PC-9 (cell line): ENCODE results near the gene CCL11. TPM values are rescaled to one million over a fixed set of nuclear protein-coding genes. Genes with fewer than 3 reads are reported as not detected.

Experiments used
- BruUV-seq: library from RNA; stranded (reverse); fragments of 400-500 nt; replicated peaks from 2 replicates; lab custom pipeline; 2021; lab: Mats Ljungman, UMichigan
- CTCF ChIA-PET: fragments of 300-600 bp; sonication (Branson Sonifier 250); formaldehyde crosslinking; loops from one replicate; lab custom pipeline; 2022; ENCODE audit warnings: antibody characterized with exemption; lab: Charles Lee
- POLR2A ChIA-PET: fragments of 300-600 bp; sonication (Branson Sonifier 250); formaldehyde crosslinking; loops from one replicate; lab custom pipeline; 2022; ENCODE audit warnings: antibody characterized with exemption; ENCODE audit not compliant: unreplicated experiment; lab: Charles Lee
- DNase-seq, 2 experiments: peaks; one replicate each; pipeline versions ENCODE4 v3.0.0 to v3.0.0-alpha.2; 2015 to 2022; ENCODE audit warnings: mixed read lengths in 1 of 2
- H2AFZ ChIP-seq: fragments of 200-600 bp; sonication (generic); 2 replicates; pipeline ENCODE4 v1.8.1; 2017; ENCODE audit warnings: antibody characterized with exemption
- H3F3A ChIP-seq: fragments of 200-600 bp; sonication (generic); 2 replicates; pipeline ENCODE4 v1.8.1; 2017; ENCODE audit warnings: antibody characterized with exemption, mild to moderate bottlenecking, low read depth; ENCODE audit not compliant: insufficient read depth
- H3K27ac ChIP-seq: fragments of 200-600 bp; sonication (generic); 2 replicates; pipeline ENCODE4 v1.6.1; 2016; ENCODE audit warnings: mixed run types
- H3K27me3 ChIP-seq: fragments of 200-600 bp; sonication (generic); 2 replicates; pipeline ENCODE4 v1.6.1; 2016; ENCODE audit warnings: low read depth, mixed run types; ENCODE audit not compliant: insufficient read depth
- H3K36me3 ChIP-seq: fragments of 200-600 bp; sonication (generic); 2 replicates; pipeline ENCODE4 v1.6.1; 2016; ENCODE audit warnings: low read depth, mixed run types
- H3K4me1 ChIP-seq: fragments of 200-600 bp; sonication (generic); replicated peaks from 2 replicates; pipeline ENCODE4 v1.6.1; 2016; ENCODE audit warnings: mixed run types; ENCODE audit not compliant: insufficient read depth
- H3K4me2 ChIP-seq: fragments of 200-600 bp; sonication (generic); 2 replicates; pipeline ENCODE4 v1.6.1; 2017; ENCODE audit warnings: mixed run types
- H3K4me3 ChIP-seq: fragments of 200-600 bp; sonication (generic); 2 replicates; pipeline ENCODE4 v1.6.1; 2016; ENCODE audit warnings: mixed run types
- H3K79me2 ChIP-seq: fragments of 200-600 bp; sonication (generic); 2 replicates; pipeline ENCODE4 v1.6.1; 2017; ENCODE audit warnings: low read depth, mixed run types
- H3K9me2 ChIP-seq: fragments of 200-600 bp; sonication (generic); 2 replicates; pipeline ENCODE4 v1.8.1; 2017; ENCODE audit warnings: mild to moderate bottlenecking; ENCODE audit not compliant: insufficient read depth
- H3K9me3 ChIP-seq: fragments of 200-600 bp; sonication (generic); 2 replicates; pipeline ENCODE4 v1.8.1; 2016; ENCODE audit warnings: low read depth; ENCODE audit not compliant: insufficient read depth
- H4K20me1 ChIP-seq: fragments of 200-600 bp; sonication (generic); 2 replicates; pipeline ENCODE4 v1.8.1; 2017; ENCODE audit not compliant: insufficient read depth
- EZH2 ChIP-seq: fragments of 200-600 bp; sonication (generic); IDR thresholded peaks from 2 replicates; pipeline ENCODE4 v1.8.0; 2017; ENCODE audit warnings: antibody characterized with exemption, low read depth
- intact Hi-C: fragments of 100-400 bp; cut with micrococcal nuclease; formaldehyde crosslinking; loops from one replicate; pipeline ENCODE4 v1.10.0; 2022; ENCODE audit not compliant: unreplicated experiment
- total RNA-seq: library from RNA; stranded (reverse); gene quantifications from 2 replicates; pipeline ENCODE4 v1.2.3, GENCODE V29; 2021
- TF ChIP-seq, protein P1 (sequence below): fragments of 200-600 bp; sonication (generic); conservative IDR thresholded peaks from 2 replicates; pipeline ENCODE4 v1.6.1; 2017; ENCODE audit warnings: mixed run types, antibody characterized with exemption, mild to moderate bottlenecking, moderate library complexity

The CCL11 gene
- total RNA-seq, 1 experiment from 2014 or later, result not detected

DNA sequence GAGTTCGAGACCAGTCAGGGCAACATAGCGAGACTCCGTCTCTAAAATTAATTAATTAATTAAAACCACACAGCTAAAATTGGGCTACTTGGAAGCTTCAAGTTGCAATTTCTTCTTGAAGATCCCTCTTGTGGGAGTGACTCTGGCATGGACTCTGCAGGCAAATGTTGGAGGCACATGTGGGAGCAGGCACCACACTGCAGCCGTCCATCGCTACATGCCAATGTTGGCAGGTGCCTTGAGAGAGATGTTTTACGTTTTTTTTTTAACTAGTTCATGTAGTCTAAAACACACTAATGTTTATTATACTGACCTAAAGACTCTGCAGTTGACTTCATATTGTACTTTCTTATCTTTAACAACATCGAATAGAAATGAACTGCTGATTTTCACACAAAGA is 25.7 kb downstream of the CCL11 start:
- no peak for DNase-seq
- Histone ChIP-seq H4K20me1 (no peaks in the 10 kb centered on the region), H3K9me3 (no peaks in the 10 kb centered on the region), H3K27me3 (peaks cover 25% of the 10 kb centered on the region), H3K4me2 (no peak overlapping the region), H3K4me3 (no peak overlapping the region), H3K79me2 (no peaks in the 10 kb centered on the region), H3K36me3 (no peaks in the 10 kb centered on the region), H3K4me1 (no peaks in the 10 kb centered on the region), H3K9me2 (no peaks in the 10 kb centered on the region), H3K27ac (no peak overlapping the region), H3F3A (no peaks in the 10 kb centered on the region), H2AFZ (no peak overlapping the region)
- TF ChIP-seq EZH2, result no peak
- TF ChIP-seq, protein P1, sequence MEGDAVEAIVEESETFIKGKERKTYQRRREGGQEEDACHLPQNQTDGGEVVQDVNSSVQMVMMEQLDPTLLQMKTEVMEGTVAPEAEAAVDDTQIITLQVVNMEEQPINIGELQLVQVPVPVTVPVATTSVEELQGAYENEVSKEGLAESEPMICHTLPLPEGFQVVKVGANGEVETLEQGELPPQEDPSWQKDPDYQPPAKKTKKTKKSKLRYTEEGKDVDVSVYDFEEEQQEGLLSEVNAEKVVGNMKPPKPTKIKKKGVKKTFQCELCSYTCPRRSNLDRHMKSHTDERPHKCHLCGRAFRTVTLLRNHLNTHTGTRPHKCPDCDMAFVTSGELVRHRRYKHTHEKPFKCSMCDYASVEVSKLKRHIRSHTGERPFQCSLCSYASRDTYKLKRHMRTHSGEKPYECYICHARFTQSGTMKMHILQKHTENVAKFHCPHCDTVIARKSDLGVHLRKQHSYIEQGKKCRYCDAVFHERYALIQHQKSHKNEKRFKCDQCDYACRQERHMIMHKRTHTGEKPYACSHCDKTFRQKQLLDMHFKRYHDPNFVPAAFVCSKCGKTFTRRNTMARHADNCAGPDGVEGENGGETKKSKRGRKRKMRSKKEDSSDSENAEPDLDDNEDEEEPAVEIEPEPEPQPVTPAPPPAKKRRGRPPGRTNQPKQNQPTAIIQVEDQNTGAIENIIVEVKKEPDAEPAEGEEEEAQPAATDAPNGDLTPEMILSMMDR, result no peak
- intact Hi-C loops, result no loop called here
- ChIA-PET CTCF (no interaction called here), POLR2A (no interaction called here)
- no TSS peak for BruUV-seq

DNA sequence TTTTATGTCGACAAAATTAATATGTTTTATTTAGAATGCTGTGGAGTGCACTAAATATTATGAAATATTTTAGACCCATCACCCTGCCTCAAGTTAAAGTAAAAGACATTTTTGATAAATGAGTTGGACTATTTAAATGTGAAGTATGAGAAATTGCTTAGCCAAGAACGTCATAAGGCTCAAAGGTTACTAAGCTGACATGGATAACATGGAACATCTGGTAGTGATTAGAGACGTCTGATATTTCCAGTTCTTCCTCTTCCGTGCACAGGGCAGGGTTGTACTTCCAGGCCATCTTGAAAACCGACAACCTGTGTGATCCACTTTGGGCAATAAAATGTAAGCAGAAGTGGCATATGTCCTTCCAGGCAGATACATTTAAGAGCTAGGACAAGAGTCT is 26.5 kb downstream of the CCL11 start:
- Histone ChIP-seq H3K4me3 (no peak overlapping the region), H3K27me3 (peaks cover 17% of the 10 kb centered on the region), H3K4me2 (no peak overlapping the region), H4K20me1 (no peaks in the 10 kb centered on the region), H3K9me2 (no peaks in the 10 kb centered on the region), H3K79me2 (no peaks in the 10 kb centered on the region), H3K9me3 (no peaks in the 10 kb centered on the region), H3K27ac (no peak overlapping the region), H2AFZ (no peak overlapping the region), H3K36me3 (no peaks in the 10 kb centered on the region), H3K4me1 (no peaks in the 10 kb centered on the region), H3F3A (no peaks in the 10 kb centered on the region)
- ChIA-PET CTCF (no interaction called here), POLR2A (no interaction called here)
- TF ChIP-seq EZH2, result no peak
- TF ChIP-seq, protein P1, result no peak
- intact Hi-C loops, result no loop called here
- BruUV-seq, result no TSS peak
- DNase-seq, result no peak

DNA sequence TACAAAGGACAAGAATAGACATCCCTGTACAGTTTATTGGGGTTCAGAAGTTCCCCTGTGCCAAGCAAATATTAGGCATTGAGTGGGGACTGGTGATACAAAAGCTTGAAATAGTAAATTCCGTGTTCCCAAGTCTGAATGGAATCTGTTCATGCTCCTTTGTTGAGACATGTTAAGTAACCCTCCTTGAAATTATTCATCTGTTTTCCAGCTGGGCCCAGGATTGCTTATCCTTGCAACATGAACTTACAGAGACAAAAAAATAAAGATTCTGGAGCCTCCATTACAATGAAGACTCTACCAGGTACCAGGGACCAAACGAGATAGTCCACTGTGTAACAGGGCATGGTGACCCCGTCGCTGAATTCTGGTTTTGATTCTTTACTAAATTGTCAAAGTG is 27.6 kb downstream of the CCL11 start:
- no peak overlapping the region for H3K4me3 ChIP-seq
- peaks cover 16% of the 10 kb centered on the region for H3K27me3 ChIP-seq
- H3K27ac ChIP-seq, result no peak overlapping the region
- no peaks in the 10 kb centered on the region for H4K20me1 ChIP-seq
- H3K36me3 ChIP-seq, result no peaks in the 10 kb centered on the region
- no peaks in the 10 kb centered on the region for H3K4me1 ChIP-seq
- H3F3A ChIP-seq, result no peaks in the 10 kb centered on the region
- POLR2A ChIA-PET, result no interaction called here
- intact Hi-C loops, result no loop called here
- no peak for TF ChIP-seq EZH2
- TF ChIP-seq, protein P1, result no peak
- CTCF ChIA-PET, result no interaction called here
- no peak overlapping the region for H2AFZ ChIP-seq
- no TSS peak for BruUV-seq
- H3K9me3 ChIP-seq, result no peaks in the 10 kb centered on the region
- no peak for DNase-seq
- H3K4me2 ChIP-seq, result no peak overlapping the region
- H3K79me2 ChIP-seq, result no peaks in the 10 kb centered on the region
- H3K9me2 ChIP-seq, result no peaks in the 10 kb centered on the region
